DMS79 treated with DMSO at 0.1 percent for 48 hours (cell line): ENCODE results near the gene BPI.
"Not testable (repeated sequence)": the region's sequence is repeated elsewhere in the genome, so short reads cannot be mapped to it uniquely, and the experiment has no call there.

ENCODE experiments used
- DNase-seq: peaks from one replicate; lab custom pipeline; 2025; lab: John Stamatoyannopoulos, UW

Gene BPI

DNA sequence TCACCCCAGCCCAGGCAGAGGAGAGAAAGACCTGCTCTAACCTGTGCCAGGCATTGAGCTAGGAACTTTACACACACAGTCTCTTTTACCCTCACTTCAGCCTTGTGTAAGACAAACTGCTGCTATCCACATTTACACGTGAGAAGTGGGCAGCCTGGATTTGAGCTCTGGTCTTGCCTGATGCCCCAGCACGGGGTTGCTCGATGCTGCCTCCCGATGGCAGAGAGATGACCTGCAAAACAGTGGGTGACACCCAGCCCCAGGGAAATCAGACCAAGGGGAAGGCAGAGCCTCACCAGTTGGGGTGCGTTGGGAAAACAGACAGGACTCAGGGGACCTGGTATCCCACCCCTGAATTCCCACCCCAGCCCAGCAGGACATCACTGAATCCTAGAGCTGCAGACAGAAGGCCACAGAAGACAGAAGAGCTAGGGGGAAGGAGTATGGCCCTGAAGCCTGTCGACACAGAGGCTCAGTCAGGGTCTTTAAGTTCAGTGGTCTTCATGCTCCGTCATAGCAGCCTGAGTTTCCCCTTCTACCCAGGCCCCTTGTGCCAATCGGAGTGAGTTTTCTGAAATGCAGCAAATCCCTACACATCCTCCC, 990 bp downstream of the BPI start:
- no peak for DNase-seq

DNA sequence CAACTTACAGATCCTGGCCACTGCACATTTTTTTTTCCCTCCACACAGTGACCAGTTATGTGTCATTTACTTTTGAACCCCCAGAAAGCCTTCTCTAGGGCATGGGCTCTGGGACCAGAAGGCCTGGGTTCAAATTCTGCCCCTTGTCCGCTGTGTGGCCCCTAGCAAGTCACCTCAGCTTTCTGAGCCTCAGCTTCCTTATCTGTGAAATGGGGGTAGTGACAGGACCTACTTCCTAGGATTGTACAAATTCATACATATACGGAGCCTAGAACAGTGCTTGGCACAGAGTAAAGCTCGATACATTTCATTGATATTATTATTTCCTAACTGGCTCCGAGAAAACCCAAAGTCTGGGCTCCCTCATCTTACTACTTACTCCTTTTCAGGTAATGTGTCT, 1.6 kb downstream of the BPI start:
- DNase-seq, result no peak

DNA sequence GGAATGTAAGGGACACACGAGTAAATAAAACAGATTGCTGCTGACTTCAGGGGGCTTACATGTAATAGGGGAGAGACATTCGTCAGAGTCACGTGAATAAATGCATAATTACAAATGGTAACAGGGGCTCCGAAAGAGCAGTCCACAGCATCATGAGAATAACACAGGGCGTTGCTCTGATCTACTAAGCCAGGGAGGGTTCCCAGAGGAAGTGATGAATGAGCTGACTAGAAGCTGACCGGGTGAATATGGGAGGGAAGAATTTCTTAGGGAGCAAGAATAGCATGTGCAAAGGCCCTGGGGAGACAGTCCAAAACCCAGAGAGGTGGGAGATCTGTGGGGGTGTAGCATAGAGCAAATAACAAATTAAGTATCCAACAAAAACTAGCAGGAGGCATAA, 2.4 kb downstream of the BPI start:
- no peak for DNase-seq

DNA sequence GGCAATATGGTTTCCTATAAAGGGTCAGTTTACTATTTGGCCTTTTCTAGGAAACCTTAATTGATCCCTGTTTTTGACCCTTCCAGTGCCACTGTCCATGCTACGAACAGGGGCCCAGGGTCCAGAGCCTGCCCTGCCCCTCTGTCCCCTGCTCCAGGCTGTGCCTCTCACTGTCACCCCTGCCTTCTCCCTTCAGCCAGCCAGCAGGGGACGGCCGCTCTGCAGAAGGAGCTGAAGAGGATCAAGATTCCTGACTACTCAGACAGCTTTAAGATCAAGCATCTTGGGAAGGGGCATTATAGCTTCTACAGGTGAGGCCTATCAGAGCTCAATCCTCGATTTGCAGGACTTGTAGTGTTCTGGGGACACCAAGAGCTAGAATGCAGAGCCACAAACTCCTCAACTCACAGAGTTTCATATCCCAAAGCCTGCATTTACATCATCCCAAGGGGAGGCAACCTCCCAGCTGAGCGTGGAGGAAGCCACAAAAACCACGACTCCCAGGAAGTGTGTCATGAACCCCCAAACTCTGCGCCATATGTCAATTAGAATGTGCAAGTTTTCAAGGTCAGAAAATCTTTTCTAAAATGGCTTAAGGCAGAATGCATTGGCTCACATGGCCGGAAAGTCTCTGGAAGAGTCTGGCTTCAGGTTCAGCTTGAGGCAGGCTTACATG, 3.6 kb downstream of the BPI start:
- DNase-seq, result no peak

DNA sequence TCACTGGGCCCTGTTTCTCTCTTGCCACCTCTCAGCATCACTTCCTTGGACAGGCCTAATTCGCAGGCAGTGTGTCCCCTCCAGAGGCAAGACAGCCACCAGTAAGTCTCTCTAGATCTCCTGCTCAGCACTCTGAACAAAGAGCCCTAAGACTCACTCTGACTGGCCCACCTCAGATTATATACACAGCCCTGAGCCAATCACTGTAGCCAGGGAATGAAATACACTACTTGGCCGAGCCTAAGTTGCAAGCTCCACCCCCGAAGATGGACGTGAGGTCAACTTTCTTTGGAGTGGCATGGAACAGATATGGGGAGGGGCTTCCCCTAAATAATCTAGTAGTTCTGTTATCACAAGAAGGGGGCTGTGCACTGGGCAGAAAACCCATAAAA, 4.1 kb downstream of the BPI start:
- DNase-seq, result no peak

DNA sequence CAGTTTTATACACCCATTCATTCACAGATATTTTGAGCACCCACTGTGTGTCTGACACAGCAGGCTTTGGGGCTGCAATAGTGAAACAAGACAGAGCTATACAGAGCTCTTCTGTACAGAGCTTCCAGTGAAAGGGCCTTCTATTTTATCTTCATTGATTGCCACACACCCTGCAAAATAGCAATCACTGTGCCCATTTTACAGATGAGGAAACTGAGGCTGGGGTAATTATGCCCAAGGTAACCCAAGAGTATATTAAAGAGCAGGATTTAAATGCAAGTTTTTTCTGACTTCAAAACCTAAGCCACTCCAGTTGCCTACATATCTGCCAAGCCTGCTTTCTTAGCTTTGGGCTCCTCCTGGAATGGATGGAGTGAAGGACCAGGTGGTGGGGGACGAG, 4.5 kb downstream of the BPI start:
- no peak for DNase-seq

DNA sequence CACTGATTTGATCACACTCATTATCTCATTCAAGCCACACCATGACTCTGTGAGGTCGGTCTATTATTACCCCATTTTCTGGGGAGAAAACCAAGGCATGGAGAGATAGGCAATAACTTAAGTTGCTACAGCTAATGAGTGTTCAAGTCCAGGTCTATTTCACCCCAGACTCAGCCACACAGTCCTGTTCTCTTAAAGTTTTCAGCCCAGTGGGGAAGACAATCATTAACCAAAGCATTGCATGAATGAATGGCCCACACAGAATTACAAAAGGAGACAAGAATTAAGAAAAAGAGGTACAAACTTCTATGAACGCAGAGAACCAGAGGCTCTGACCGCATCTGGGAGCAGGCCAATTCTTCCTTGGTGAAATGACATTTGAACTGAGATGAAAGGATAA, 7.1 kb downstream of the BPI start:
- DNase-seq, result no peak

DNA sequence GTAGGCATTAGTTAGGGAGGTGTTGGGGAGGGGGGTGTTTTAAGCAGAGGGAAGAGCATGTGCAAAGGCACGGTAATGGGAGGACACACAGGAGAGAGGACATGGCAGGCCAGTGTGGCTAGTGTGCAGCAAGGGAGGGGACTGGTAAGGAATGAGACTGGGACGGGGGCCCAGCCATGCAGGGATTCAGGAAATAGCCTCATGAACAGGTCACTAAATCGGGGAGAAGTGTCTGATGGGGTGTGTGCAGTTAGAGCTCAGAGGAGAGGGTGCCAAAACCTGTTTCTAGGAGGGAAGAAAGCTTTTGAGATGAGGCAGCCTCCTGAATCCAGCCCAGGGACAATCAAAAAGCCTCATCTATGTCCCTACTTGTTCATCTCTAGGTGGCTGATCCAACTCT, 7.5 kb downstream of the BPI start:
- DNase-seq, result no peak

DNA sequence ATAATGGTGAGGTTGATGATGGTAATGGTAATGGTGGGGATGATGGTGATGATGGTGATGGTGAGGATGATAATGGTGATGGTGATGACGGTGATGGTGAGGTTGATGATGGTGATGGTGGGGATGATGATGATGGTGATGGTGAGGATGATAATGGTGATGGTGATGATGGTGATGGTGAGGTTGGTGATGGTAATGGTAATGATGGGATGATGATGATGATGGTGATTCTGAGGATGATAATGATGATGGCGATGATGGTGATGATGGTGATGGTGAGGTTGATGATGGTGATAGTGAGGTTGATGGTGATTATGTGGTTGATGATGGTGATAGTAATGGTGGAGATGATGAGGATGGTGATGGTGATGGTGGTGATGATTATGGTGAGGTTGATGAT, 9.7 kb downstream of the BPI start:
- DNase-seq, result no peak

DNA sequence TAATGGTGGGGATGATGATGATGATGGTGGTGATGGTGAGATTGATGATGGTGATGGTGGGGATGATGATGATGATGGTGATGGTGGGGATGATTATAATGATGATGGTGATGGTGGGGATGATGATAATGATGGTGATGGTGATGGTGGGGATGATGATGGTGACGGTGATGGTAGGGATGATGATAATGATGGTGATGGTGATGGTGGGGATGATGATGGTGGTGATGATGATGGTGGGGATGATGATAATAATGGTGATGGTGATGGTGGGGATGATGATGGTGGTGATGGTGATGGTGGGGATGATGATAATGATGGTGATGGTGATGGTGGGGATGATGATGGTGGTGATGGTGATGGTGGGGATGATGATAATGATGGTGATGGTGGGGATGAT, 10.4 kb downstream of the BPI start:
- DNase-seq, result not testable (repeated sequence)

DNA sequence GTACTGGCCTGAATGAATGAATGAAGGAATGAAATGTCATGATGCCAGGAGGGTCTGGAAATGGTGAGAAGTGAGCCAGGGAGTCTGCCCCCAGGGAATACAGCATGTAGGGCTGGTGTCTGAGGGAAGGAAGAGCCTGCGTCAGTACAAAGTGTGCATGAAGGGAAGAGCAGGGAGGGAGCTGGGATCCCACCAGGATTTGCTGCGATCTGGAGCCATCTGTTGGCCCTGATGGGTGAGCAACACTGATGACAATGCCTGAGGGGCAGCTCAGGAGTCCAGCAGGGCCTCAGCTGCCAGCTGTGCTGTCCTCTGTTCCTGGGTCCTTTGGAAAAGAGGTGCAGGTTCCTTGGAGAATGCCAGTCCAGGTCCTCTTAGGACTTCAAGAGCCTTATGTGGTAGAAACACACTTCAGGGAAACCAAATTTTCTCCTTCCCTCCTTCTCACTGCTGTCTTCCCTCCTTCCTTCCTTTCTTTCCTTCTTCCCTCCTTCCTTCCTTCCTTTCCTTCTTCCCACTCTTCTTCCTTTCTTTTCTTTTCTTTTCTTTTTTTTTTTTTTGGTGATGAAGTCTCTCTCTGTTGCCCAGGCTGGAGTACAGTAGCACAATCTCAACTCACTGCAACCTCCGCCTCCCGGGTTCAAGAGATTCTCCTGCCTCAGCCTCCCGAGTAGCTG, 11.5 kb downstream of the BPI start:
- no peak for DNase-seq

DNA sequence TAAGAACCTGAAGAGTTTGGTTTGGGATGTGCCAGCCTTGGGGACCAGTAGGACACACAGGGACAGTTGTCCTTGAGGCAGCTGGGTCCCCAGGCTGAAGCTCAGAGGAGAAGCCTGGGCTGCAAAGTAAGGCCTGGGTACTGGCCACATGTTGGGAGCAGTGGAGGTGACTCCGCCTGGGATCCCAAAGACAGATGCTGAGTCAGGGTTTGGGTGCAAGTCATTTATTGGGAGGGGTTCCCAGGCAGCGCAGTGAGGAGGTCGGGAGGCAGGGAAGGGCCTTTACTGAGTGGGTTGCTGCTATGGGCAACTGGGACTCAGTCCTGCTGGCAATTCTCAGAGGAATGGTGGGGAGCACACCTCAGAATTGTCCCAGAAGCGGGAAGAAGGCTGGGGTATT, 12.4 kb downstream of the BPI start:
- DNase-seq, result no peak

DNA sequence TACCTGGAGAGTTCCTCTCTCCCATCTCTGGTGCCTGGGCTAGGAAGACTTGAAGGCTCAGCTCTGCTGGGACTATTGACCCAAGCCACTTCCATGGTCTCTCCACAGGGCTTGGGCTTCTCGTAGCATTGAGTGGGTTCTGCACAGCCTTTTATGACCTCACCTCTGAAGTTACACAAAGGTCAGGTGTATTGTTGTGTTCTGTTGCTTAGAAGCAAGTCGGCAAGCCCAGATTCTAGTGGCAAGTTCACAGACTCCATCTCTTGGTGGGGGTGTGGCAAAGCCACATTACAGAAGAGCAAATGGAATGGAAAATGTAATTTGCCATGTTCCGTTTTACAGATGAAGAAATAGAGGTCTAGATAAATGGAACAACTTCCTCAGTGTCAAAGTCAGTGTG, 13.5 kb downstream of the BPI start:
- no peak for DNase-seq

DNA sequence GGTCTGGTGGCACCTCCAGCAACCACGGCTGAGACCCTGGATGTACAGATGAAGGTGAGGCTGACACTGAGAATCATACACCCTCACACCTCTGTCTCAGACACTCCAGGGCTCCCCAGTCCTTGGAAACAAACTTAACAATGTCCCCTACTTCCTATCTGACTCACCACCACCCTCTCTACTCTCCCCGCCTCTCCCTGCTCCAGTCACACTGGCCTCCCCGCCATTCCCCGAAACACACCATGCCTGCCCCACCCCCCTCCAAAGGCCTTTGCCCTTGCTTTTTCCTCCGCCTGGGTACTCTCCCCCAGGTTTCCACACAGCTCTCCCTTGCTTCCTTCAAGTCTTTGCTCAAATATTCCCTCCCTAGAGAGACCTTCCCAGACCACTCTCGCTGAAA, 16.3 kb downstream of the BPI start:
- DNase-seq, result no peak

DNA sequence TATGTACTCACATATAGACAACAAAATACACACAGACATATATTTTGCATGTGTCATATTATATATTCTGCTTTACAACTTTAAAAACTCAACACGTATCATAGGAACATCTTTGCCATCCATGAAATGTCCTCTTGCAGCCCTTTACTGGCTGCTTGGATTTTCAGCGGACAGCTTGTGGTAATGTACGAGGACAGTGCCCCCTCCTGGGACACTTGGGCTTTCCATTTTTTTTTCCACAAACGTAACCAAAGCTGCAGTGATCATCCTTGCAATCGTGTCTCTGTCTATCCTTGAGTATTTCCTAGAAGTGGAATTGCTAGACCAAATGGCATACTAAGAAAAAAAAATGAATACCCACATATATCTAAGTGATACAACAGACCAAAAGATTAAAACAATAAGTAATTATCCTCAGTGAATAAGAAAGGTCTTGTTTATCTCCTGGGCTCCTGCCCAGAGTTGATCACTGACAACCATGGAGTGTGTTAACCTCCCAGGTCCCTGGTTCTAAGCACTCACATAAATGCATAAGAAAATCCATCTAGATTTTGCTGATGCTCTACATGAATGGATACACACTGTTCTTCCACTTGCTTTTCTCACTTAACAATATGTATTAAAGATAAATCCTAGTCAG, 18.1 kb downstream of the BPI start:
- DNase-seq, result no peak

DNA sequence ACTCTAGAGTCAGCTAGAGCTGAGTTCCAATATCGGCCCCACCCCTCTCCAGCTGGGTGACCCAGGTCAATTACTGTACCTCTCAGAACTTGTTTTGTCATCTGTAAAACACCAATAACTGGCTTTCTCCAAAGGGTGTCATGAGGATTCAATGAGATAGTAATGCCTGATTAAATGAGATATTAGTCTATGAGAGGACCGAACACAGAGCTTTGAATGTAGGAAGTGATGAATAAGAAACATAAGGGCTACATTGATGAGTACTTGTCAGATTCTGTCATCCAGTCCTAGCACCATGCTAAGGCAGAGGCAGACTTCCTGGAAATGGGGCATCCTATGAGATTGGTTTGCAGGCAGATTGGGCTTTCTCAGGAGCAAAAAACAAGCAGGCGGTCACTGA, 20.2 kb downstream of the BPI start:
- no peak for DNase-seq

DNA sequence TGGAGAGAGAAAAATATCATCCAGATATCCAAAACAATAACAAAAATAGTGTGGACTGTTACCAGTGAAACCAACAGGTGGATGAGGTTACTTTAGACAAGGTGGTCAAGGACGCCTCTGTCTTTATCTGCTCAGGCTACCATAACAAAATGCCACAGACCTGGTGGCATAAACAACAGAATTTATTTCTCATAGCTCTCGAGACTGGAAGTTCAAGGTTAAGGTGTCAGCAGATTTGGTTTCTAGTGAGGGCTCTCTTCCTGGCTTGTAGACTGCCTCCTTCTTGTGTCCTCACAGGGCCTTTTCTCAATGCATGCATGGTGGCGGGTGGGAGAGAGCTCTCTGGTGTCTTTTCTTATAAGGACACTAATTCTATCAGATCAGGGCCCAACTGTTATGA, 21.2 kb downstream of the BPI start:
- no peak for DNase-seq

DNA sequence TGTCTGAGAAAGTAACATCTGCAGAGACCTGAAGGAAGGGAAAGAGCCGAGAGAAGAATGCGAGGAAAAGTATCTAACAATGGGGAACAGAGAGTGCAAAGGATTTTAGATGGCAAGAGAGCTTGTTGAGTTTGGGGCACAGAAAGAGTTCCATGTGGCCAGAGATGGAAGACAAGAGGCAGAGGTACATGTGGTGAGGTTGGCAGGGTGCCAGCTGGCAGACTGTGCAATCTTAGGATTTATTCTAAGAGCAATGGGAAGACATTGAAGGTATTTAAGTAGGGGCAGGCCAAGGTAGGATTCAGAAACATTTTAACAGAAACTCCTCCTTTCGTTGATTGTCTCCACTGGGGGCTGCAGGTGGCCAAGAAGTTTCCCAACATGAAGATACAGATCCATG, 21.9 kb downstream of the BPI start:
- no peak for DNase-seq

DNA sequence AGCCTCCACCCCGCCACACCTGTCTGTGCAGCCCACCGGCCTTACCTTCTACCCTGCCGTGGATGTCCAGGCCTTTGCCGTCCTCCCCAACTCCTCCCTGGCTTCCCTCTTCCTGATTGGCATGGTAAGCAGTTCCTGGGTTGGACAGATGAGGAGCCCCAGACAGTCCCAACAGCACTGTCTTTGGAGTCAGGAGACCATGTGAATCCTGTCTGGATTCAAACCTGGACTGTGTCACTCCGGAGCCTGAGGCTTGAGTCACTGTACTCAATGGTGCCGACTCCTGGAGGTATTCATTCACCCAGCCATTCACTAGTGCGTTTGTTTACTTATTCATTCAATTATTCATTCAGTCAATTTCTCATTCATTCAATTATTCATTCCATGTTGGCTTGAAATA, 22.4 kb downstream of the BPI start:
- DNase-seq, result no peak

DNA sequence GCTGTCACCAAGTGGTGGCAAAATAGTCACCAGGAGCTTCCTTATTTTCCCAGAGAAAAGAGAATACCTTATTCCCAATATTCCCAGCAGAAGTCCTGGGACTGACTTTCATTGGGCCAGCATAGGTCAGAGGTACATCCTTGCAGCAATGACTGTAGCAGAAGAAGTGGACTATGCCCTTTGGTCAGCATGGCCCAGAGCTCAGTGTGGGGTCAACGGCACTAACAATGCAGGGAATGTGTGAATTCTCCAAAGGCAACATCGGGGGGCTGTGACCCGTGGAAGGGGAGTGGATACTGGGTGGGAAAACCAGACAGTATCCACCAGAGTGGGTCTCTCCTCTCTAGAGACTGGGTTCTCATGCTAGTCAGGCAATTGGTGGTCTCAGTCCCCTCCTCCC, 26.7 kb downstream of the BPI start:
- no peak for DNase-seq

DNA sequence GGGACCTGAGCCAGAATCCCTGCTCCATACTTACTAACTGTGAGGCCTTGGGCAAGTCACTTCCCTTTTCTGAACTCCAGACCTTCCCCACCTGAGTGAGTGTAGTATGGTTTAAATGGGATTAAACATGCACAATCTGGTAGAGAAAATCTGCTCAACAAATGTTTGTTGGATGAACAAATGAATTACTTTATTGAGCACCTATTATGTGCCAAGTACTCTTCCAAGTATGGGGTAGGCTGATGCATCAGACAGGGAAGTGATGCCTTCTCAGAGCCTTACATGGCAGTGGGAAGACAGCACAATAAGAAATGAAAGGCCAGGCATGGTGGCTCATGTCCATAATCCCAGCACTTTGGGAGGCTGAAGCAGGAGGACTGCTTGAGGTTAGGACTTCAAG, 27.3 kb downstream of the BPI start:
- no peak for DNase-seq

DNA sequence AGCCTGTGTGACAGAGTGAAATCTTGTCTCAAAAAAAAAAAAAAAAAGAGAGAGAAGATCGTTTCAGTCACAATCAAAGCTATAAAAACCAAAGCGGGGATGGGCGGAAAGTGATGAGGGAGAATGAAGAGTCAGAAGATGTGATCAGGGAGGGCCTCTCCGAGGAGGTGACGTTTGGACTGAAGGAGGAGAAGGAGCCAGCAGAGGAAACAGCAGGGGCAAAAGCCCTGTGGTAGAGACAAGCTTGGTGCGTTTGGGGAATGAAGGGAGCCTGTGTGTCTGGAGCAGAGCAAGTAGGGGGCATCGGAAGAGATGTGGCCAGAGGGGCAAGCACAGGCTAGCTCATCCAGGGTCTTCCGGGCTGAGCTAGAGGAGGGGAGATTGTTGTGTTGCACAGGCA, 27.9 kb downstream of the BPI start:
- no peak for DNase-seq

DNA sequence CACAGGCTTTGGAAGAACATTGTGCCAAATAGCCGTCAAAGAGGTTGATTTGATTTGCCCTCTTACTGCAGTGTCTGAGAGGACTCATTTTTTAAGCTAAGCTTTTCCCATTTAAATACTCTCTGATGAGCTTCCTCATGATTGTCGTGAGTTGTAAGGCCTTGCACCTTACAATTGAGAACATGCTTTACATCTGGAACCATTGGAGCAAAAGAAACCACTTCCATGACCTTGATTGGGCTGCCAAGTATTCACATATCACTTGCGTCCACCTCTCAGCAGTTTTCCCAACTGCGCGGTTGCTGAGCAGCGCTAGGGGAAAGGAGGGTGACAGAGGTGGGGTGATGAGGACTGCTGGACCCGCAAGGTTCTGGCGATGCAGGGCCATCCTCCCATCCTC, 30.1 kb downstream of the BPI start:
- DNase-seq, result no peak
